Tibial artery (tissue), 4 donors: ENCODE measurements around the gene B3GALT6.

Source experiments
- DNase-seq, 2 donors: peaks; one replicate each; pipeline ENCODE4 v3.0.0-alpha.2; 2019
- H3K27ac ChIP-seq, 2 donors: fragments of 200-600 bp; sonication (generic) in 1 of 2; 1 replicate in 1 of 2; 2 replicates in 1 of 2; pipeline ENCODE4 v1.5.1; 2018 to 2019; ENCODE audit warnings: mild to moderate bottlenecking in 1 of 2
- H3K27me3 ChIP-seq, 2 donors: fragments of 200-600 bp; sonication (generic) in 1 of 2; one replicate each; pipeline versions ENCODE4 v1.5.1 to v1.6.0; 2016 to 2019
- H3K36me3 ChIP-seq, 3 donors: fragments of 200-600 bp; sonication (generic) in 2 of 3; one replicate each; pipeline ENCODE4 v1.5.1; 2016 to 2019; ENCODE audit warnings: mild to moderate bottlenecking in 2 of 3
- H3K4me1 ChIP-seq, 4 donors: fragments of 200-600 bp; sonication (generic) in 2 of 4; 1 replicate in 3 of 4; 2 replicates in 1 of 4; pipeline ENCODE4 v1.5.1; 2016 to 2019
- H3K4me3 ChIP-seq, 2 donors: fragments of 200-600 bp; sonication (generic) in 1 of 2; 1 replicate in 1 of 2; 2 replicates in 1 of 2; pipeline ENCODE4 v1.5.1; 2018 to 2019; ENCODE audit warnings: mild to moderate bottlenecking in 2 of 2
- H3K9me3 ChIP-seq, 3 donors: fragments of 200-600 bp; sonication (generic) in 1 of 3; one replicate each; pipeline ENCODE4 v1.5.1; 2016 to 2019
- intact Hi-C: fragments of 100-400 bp; cut with DNase I; formaldehyde crosslinking; loops from one replicate; pipeline ENCODE4 v1.15.0; 2023; ENCODE audit warnings: low total_unique reads
- TF ChIP-seq, protein P1 (sequence below), 2 experiments: fragments of 200-600 bp in 1 of 2; fragments of 450-650 bp in 1 of 2; IDR thresholded peaks; one replicate each; pipeline ENCODE4 v1.5.1; 2017 to 2019; ENCODE audit warnings: antibody characterized with exemption in 2 of 2, mild to moderate bottlenecking in 1 of 2, moderate library complexity in 1 of 2

B3GALT6 gene

GRCh38 chr1:1204425-1204920, 27.6 kb upstream of the B3GALT6 start:
- intact Hi-C loops: no loop called here
- Histone ChIP-seq H3K4me3 (no peak overlapping the region), H3K27ac (no peak overlapping the region), H3K36me3 (no peaks in the 10 kb centered on the region), H3K9me3 (no peaks in the 10 kb centered on the region), H3K4me1 (peaks cover 0 to 40% (median 28%) of the 10 kb centered on the region in 4 donors), H3K27me3 (peaks cover 0 to 89% of the 10 kb centered on the region in 2 donors)
- DNase-seq: no peak
- TF ChIP-seq, protein P1, sequence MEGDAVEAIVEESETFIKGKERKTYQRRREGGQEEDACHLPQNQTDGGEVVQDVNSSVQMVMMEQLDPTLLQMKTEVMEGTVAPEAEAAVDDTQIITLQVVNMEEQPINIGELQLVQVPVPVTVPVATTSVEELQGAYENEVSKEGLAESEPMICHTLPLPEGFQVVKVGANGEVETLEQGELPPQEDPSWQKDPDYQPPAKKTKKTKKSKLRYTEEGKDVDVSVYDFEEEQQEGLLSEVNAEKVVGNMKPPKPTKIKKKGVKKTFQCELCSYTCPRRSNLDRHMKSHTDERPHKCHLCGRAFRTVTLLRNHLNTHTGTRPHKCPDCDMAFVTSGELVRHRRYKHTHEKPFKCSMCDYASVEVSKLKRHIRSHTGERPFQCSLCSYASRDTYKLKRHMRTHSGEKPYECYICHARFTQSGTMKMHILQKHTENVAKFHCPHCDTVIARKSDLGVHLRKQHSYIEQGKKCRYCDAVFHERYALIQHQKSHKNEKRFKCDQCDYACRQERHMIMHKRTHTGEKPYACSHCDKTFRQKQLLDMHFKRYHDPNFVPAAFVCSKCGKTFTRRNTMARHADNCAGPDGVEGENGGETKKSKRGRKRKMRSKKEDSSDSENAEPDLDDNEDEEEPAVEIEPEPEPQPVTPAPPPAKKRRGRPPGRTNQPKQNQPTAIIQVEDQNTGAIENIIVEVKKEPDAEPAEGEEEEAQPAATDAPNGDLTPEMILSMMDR (IDR thresholded peaks at IDR 0.05): no peak

DNA sequence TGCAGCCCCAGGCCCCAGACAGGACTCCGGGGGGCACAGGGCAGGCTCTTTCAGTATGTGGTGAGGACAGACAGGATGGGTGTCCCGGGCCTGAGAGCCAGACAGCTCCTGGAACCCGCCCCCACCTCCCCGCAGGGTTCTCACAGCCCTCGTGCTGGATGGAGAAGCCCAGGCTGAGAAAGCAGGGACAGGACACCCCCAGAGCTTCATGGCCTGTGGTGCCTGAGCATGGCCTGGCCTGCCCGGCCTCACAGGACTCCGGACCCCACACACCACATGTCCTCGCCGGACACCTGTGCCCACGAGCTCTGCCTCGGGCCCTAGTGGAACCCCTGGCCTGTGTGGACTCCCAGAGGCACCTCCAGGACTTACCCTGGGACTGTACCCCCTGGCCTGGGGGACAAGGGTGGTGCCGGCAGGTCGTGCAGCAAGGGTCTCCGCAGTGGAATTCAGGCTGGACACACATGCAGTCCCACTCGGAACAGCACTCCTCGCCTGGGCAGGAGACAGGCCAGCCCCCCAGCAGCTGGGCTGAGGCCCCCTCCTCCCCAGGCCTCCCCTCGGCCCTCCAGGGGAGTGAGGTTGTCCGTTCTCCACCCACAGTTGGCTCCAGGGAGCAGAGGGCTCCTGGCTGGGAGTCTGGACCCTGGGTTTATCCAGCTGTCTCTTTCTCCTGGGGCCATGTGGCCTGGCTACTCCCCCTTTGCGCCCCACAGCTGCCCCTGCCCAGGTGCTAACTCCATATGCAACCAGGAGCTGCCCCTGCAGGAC, 26.9 kb upstream of the B3GALT6 start:
- peaks cover 0 to 40% (median 28%) of the 10 kb centered on the region in 4 donors for H3K4me1 ChIP-seq
- DNase-seq: no peak
- no peaks in the 10 kb centered on the region for H3K9me3 ChIP-seq
- intact Hi-C loops: no loop called here
- H3K4me3 ChIP-seq: no peak overlapping the region
- no peak overlapping the region for H3K27ac ChIP-seq
- TF ChIP-seq, protein P1 (IDR thresholded peaks at IDR 0.05): no peak
- no peaks in the 10 kb centered on the region for H3K36me3 ChIP-seq
- H3K27me3 ChIP-seq: peaks cover 0 to 82% of the 10 kb centered on the region in 2 donors

DNA sequence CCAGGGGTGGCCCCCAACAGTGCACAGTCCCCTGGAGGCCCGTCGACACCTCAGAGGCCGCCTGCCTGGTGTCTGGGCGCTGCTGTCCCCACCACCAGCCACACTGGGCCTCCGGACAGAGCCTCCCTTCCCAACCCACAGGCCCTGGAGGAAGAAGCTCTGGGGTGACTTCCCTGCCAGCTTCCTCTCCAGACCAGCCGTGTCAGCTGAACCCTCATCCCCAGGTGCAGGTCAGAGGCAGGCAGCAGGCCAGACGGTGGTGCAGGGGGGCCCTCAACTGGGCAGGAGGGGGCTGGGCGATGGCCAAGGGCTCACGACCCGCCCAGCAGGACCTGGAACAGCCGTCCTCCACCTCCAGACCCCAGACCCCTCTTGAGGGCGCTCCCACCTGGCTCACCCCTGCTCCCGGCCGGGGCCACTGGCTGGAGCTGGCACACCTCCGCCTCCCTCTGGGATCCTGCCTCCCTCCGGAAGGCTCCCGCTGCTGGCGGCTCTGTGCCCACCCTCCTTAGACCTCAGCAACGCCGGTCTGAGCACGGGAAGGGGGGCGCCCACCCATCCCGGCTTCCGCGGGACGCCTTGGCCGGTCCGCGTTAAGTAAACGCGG, 26.2 kb upstream of the B3GALT6 start:
- DNase-seq: no peak
- no peaks in the 10 kb centered on the region for H3K9me3 ChIP-seq
- H3K27ac ChIP-seq: no peak overlapping the region
- intact Hi-C loops: no loop called here
- no peaks in the 10 kb centered on the region for H3K36me3 ChIP-seq
- peaks cover 0 to 75% of the 10 kb centered on the region in 2 donors for H3K27me3 ChIP-seq
- H3K4me1 ChIP-seq: peaks cover 0 to 38% (median 27%) of the 10 kb centered on the region in 4 donors
- TF ChIP-seq, protein P1 (IDR thresholded peaks at IDR 0.05): no peak
- H3K4me3 ChIP-seq: peak overlapping the region in 1 of 2 donors; percentile 4

- TF ChIP-seq, protein P1 (IDR thresholded peaks at IDR 0.05): no peak
- DNase-seq: no peak
- Histone ChIP-seq H3K27ac (no peak within 1 kb of the TSS), H3K4me3 (peak within 1 kb of the TSS in 1 of 2 donors; percentile 4), H3K36me3 (no peaks in the 10 kb centered on the region), H3K9me3 (no peaks in the 10 kb centered on the region), H3K27me3 (peaks cover 0 to 69% of the 10 kb centered on the region in 2 donors), H3K4me1 (peaks cover 0 to 32% (median 21%) of the 10 kb centered on the region in 4 donors)
- intact Hi-C loops: no loop called here
Measured at GRCh38 chr1:1206376-1206965, 25.6 kb upstream of the B3GALT6 start, which contains the start of gene TNFRSF18. TNFRSF18 (minus strand) TSS chr1:1206592; CDS start chr1:1206571, 21 bp downstream.

DNA sequence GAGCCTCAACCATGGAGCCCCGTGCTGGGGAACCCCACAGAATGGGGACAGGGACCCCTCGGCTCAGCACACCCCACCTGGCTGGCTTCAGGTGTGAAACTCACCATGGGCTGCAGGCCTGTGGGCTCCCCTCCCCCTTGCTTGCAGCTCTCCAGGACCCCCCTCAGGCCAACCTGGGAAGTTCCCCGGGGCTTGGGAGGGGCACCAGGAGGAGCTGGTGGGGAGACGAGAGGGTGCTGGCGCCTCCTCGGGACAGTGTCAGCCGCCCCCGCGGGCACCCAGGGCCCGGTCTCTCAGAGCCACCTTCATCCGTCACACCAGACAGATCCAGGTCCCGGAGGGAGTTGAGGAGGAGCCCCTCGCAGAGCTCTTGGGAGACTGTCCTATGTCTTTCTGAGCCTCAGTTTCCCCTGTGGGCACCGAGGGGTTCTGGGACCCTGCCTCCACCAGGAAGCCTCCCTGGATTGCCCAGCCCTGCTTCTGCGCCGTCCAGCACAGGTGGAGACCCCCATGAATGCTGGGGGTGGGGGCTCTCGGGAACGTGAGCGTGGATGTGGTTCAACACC, 25.0 kb upstream of the B3GALT6 start:
- Histone ChIP-seq H3K36me3 (no peaks in the 10 kb centered on the region), H3K4me1 (peaks cover 0 to 30% (median 19%) of the 10 kb centered on the region in 4 donors), H3K27ac (no peak overlapping the region), H3K27me3 (peaks cover 0 to 67% of the 10 kb centered on the region in 2 donors), H3K9me3 (no peaks in the 10 kb centered on the region), H3K4me3 (no peak overlapping the region)
- no peak for DNase-seq
- TF ChIP-seq, protein P1 (IDR thresholded peaks at IDR 0.05): no peak
- intact Hi-C loops: no loop called here
